ENCODE data around the gene FA2H.
"Not testable (repeated sequence)": the region's sequence is repeated elsewhere in the genome, so short reads cannot be mapped to it uniquely, and the experiment has no call there.

Gene FA2H

DNA sequence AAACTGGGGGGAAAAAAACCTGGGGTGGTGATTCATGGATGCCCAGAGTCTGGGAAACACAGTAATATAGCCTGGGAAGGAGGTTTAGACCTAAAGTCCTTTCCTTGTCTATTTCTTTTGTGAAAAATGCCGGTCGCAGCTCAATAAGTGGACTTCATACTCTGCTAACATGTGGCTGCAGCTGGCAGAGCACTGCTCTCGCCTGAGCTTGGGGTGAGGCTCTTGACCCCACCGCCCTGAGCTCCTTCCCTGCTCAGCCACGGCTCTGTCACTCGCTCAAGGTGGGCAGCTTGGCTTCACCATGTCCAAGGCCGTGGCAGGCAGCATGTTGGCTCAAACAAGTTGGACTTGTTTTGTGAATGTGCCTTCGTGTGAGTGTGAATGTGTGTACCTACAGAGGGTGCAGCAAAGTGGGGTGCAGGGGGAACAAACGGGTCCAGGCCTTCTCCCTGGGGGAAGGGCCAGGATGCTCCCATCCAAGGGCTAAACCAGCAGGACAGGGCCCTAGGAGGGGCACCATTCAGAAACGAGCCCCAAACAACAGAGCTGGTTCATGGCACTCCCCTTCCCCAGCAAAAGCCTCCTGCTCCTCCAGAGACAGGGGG is 4.9 kb downstream of the FA2H start:
- no peak for DNase-seq (ENCODE audit: low spot score)

DNA sequence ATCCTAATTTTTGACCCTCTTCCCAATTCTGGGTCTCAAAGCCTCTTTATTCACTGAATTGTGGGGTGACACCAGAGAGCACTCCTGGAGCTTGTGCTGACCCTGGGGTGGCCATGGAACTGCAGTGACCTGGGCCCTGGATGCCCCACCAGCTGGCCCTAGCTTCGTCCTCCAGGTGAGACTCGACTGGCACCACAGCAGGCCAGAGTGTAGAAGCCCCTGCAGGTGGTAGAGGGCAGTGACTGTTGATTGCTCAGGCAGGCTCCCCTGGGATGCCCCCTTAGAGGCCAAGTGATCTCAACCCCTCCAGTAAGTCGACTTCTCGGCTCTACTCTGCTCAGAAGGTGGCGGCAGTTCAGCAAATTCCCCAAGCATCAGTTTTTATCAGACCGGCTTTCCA is 6.4 kb downstream of the FA2H start:
- no peak for DNase-seq (ENCODE audit: low spot score)

DNA sequence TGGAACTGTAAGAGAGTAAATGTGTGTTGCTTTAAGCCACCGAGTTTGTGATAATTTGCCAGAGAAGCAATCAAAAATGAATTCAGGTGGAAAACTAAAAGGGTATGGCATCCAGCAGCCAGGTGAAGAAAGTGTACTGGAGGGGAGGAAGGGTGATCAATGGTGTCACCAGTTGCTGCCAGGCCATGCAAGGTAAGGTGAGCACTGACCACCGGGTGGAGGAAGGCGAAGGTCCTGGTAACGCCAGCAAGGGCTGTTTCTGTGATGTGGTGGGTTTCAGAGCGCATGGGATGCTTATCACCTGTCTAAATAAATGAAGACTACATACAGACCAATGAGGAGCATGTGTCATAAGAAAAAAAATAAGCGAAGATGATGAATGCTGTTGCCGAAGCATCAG is 6.9 kb downstream of the FA2H start:
- DNase-seq (ENCODE audit: low spot score): no peak

DNA sequence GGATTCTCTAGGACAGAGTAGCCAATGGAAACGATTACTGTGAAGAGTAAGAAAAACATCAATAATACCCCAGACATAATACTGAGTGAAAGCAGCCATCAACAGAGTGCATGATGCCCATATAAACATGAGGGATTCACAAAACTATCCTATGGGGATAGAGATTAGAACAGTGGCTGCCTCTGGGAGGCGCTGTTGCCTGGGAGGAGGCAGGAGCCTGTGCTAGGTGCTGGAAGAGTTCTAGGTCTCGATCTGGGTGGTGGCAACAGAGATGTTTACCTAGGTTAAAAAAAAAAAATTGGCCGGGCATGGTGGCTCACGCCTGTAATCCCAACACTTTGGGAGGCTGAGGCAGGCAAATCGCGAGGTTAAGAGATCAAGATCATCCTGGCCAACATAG is 7.9 kb downstream of the FA2H start:
- DNase-seq (ENCODE audit: low spot score): no peak

DNA sequence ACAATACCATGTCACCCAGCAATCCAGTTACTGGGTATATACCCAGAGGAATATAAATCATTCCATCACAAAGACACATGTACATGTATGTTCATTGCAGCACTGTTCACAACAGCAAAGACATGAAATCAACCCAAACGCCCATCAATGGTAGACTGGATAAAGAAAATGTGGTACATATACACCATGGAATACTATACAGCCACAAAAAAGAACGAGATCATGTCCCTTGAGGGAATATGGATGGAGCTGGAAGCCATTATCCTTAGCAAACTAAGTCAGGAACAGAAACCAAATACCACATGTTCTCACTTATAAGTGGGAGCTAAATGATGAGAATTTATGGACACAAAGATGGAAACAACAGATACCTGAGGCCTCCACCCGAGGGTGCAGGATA is 10.4 kb downstream of the FA2H start:
- DNase-seq (ENCODE audit: low spot score): not testable (repeated sequence)

DNA sequence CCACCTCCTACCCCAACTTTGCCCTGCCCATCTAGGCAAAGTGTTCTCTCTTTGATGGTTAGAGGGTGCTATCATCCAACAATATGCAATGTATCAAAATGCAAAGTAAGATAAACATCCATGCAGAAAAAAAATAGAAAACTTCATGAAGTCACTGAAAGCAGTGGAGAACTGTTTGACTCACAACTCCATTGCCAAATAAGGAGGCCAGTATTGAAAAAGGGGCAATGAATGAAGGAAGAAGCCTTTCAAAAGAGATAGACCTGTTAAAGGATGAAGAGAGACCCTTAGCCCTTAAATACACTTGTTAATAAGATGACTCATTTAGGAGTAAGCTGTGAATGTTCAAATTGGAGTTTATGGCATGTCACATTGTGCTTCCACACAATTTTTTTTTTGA is 13.0 kb downstream of the FA2H start:
- DNase-seq (ENCODE audit: low spot score): no peak

DNA sequence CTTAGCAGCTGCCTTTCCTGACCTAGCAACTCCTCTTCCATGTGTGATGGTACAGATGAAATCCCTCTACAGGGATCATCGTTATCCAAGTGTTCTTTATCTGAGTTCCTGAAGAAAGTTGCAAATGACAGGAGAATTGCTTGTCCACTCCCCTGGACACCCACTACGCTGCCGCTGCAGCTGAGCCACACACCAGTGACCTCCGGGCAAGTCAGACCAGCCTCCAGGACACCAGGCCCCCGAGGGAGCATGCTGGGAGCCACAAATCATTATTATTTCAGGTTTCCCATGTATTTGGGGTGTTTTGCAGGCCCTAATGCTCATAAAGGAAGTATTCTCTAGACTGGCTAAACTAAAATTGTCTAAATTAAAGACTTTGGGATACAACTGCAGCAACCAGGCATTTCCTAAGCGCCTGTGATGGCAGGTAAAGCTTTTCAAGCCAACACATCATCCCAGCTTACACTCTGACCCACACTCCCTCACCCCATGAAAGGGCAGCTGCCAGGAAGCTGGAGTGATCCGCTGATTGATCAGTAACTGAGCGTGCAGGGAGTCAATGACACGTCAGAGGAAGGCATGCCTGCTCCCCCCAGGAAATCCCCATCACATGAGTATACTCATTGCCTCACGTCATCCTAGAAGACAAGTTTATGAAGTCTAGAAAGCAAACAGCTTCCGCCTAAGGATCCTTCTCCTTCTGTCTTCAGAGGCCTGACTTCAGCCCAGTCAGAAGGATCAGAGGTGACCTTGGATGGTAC is 14.4 kb downstream of the FA2H start:
- no peak for DNase-seq (ENCODE audit: low spot score)

DNA sequence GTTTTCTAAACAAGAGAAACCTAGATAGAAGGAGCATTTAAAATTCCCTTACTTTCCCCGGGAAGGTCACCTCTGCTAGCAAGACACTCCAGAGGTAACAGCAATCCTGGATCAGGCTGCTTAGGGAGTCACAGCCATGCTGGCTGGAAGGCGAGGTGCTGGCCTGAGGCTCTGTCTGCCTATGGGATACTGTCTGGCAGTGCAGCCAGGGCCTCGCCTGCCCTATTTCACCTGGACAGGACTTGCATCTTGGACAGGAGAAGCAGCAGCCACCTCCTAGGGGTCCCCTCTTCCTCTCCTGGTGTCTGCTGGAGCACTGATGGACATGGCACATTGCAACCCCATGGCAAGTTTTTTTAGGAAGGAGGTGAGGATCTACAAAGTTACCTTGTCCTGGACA is 15.1 kb downstream of the FA2H start:
- DNase-seq (ENCODE audit: low spot score): no peak

DNA sequence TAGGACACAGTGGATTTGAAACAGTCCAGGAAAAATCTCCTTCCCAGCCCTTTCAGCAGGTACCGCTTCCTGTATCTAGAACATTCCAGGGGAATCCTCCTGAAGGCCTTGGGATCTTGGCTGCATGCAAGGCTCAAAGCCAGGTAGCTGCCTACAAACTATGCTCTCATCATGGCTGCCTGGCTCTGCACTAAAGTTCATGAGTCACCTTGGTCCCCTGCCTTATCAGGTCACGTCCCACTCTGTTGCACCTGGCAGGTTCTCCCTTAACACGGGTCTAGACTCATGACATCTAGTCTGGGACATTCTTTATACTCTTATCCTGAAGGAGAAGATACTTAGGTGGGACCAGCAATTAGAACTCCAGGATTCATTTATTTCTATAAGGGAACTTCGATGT is 15.8 kb downstream of the FA2H start:
- no peak for DNase-seq (ENCODE audit: low spot score)

DNA sequence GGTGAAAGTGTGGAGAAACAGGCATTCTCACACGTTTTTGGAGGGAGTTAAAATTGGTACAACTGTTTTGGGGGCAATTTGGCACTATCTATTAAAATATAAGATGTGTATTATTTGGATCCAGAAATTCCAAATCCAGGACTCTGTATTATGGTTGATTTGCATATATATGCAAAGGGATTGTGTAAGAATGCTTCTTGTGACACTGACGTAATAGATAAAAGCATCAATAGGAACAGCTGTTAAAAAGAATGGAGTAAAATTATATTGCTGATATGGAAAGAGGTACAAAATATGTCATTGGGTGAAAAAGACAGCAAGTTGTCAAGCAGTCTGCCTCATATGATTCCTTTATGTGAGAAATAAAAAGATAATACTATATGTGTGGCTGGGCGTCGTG is 17.3 kb downstream of the FA2H start:
- no peak for DNase-seq (ENCODE audit: low spot score)

DNA sequence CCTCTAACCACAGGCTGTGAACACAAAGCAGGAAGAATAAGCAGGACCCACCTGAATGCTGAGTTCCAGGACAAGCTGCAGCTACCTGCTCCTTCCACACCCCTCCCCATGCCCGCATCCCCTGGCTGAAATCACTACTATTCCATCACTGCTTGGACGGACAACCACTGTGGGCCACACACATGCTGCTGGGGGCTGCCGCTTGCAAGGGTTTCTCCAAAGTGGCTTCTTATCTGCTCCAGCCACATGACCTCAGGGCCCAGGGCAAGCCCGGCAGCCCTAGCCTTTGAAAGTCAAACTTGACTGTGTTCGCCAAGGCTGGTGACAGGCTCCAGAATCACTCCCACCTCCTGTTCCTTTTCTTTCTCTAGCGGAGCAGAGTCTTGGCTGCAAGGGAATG is 18.4 kb downstream of the FA2H start:
- no peak for DNase-seq (ENCODE audit: low spot score)

DNA sequence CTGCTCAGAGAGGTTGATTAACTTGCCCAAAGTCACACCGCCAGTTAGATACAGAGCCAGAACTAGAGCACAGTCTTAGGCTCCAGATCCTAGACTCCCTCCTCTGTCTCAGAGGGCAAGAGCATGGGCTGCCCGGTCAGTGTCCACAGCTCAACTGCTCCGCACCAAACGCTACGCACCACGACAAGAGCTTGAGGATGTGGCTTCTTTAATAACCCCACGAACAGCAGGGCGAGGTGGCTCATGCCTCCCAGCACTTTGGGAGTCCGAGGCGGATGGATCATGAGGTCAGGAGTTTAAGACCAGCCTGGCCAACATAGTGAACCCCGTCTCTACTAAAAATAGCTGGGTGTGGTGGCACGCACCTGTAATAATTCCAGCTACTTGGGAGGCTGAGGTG is 21.4 kb downstream of the FA2H start:
- no peak for DNase-seq (ENCODE audit: low spot score)

DNA sequence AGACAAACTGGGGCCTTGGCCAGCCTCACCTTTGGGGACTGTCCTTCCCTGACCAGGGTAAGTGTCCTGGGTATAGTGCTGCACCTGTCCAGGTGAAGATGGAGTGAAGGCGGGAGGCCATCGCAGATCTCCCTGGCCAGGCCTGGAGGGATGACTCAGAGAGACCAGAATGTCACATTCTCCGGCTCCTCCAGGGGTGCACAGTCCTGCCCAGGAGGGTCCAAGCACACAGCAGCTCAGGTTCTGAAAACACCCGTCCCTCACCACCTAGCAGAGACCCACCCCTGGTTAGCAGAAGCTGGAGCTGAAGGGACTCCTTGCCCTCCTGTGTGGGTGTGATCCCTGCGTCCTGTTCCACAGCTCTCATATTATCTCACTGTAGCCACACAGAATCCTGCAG is 21.9 kb downstream of the FA2H start:
- no peak for DNase-seq (ENCODE audit: low spot score)

DNA sequence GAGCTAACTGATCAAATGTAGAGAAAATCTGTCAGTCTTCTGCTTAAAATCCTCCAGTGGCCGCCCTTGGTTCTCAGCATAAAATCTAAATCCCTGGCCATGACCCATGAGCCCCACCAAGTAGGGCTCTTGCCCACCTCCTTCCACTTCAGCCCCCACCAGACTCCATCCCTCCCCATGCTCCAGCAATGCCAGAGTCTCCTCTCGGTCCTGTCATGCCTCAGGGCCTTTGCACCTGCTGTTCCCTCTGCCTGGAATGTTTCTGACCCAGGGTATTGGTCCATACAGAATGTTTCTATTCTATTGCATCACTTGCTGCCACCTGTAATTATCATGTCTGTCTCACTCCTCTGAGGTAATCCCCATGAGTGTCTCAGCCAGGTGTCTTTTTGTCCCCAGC is 22.4 kb downstream of the FA2H start:
- DNase-seq (ENCODE audit: low spot score): no peak

DNA sequence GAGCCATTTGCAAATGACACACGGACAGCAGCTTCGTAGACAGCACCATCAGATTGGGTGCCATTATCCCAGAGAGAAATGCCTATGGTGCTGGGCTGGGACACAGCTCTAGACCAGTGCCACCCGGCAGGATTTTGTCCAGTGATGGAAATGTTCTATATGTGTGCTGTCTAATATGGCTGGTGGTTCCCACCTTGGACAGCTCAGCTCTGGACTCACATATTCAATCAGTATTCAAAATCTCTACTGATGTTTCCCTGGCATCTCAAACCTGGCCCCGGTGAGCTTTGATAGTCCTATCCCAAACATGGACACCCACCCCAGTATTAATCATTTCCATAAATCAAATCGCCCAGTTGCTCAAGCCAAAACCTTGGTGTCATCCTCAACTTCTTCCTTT is 23.0 kb downstream of the FA2H start:
- no peak for DNase-seq (ENCODE audit: low spot score)

DNA sequence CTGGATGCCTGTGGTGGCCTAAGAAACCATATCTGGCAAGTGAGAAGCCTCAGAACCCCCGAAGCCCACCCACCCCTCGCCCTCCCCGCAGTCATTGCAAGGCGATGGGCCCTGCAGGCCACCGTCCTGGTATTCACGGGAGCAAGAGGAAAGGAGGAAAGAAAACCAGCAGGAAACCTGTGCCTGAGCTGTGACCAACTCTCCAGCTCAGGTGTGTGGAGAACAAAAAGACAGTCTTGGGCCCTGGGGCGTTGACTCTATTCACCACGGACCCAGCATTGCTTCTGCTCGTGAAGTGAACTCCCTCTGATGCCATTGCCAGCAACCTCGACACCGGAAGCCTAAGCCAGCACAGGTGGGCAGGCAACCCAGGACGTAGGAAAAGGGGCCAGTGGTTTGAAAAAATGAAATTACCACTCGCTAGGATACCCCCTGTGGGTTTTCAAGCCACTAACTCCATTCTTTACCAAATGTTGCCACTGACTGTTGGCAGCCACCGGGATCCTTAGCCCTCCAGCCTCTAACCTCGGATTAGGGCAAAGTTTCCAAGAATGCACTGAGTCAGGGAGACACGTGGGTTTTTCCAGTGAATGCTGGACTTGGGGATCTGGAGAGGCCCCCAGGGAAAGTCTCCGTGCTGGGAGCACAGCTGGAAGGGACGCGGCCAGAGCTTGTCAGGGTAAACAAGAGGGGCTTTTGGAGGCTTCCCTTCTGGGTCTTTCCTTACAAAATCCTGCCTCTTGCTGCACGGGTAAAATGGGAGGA is 25.1 kb downstream of the FA2H start:
- no peak for DNase-seq (ENCODE audit: low spot score)

DNA sequence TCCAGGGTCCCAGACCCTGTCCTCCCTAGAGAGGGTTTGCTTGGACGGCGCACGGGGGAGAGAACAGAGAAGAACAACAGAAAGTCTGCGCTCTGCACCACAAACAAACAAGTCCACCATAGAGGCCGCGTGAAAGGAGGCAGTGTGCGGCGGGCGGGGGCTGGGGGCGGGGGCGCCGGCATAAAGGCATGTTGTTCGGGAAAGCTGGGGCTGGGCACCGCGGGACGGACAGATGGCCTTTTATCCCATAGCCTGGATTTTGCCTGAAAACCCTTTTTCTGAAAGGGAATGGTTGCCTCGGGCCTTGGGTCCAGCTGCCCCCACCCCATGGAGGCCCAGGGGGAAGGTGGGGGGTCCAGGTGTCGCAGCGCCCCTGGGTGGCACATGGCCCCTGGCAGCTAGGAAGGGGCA is 26.0 kb downstream of the FA2H start:
- DNase-seq (ENCODE audit: low spot score): no peak

DNA sequence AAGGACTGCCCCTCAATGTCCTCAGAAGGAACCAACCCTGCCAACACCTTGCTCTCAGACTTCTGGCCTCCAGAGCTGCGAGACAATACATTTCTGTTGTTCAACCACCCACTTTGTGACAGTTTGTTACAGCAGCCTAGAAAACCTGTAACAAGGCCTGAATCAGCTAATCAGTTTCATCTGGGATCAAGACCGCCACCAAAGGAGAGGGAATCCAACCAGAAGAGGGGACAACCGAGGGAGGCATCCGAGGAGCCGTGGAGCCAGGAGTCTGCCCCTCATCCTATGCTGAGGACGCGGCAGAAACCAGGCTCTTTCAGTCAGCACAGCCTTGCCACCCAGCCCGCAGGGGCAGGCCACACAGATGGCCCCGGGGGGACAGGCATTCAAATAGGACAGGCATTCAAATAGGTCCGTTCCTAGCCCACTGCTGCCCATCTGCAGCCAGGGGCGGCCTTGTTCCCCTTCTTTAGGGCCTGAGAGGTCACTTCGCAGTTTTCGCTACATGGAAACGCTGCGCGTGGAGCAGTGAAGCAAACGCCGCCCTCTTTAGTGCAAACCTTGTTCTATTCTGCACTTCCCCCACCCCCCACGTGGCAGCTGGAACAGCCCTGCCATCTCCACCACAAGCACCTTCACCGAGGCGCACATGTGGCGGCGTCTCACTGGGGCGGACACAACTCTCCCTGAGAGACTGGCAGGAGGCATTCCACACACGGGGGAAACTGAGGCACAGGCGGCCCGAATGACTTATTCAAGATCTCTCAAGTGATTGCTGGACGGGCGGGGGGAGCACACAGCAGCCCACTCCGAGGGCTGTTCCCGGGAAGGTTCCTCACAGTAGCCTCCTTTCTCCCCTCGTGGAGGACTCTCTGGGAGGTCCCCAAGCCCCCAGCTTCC is 26.7 kb downstream of the FA2H start:
- DNase-seq (ENCODE audit: low spot score): no peak

DNA sequence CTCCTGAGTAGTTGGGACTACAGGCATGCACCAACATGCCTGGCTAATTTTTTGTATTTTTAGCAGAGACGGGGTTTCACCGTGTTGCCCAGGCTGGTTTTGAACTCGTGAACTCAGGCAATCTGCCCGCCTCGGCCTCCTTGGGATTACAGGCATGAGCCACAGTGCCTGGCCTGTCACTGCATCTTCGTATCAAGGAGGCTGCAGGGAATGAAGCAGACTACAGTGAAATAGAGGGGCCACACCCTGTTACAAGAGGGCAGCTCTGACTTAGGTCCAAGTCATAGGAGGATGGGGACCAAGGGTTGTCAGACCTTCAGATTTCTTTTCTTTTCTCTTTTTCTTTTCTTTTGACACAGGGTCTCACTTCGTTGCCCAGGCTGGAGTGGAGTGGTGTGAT is 28.7 kb downstream of the FA2H start:
- DNase-seq (ENCODE audit: low spot score): no peak

DNA sequence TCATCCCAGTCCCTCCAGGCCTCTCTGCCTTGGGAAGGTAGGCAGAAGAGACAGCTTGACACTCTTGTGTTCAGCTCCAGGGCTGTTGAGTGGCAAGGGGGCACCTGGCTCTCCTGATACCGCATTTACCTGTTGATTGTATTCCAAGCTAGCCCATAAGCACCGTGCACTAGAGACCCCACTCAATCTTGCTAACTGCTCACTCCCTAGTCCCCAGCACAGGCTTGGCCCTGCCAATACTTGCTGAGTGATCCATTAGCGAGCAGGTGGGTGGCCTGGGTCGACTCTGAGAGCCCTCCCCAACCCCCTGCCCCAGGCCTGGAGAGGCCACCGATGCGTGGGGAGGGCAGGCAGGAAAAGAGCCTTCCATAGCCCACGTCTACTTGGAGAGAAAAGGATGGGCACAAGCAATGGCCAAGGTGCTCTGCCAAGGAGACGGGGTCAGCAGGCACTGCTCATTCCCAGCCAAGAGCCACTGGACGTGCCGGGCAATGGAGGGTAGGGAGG is 29.5 kb downstream of the FA2H start:
- no peak for DNase-seq (ENCODE audit: low spot score)

DNA sequence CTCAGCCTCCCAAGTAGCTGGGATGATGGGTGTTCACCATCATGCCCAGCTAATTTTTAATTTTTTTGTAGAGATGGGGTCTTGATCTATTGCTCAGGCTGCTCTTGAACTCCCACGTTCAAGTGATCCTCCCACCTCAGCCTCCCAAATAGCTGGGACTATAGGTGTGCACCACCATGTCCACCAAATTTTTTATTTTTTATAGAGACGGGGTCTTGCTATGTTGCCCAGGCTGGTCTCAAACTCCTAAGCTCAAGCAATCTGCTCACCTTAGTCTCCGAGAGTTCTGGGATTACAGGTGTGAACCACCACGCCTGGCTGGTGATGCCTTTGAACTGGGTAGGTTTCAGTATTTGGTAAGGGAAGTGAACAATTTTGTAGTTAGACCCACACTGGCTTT is 30.1 kb downstream of the FA2H start:
- no peak for DNase-seq (ENCODE audit: low spot score)

DNA sequence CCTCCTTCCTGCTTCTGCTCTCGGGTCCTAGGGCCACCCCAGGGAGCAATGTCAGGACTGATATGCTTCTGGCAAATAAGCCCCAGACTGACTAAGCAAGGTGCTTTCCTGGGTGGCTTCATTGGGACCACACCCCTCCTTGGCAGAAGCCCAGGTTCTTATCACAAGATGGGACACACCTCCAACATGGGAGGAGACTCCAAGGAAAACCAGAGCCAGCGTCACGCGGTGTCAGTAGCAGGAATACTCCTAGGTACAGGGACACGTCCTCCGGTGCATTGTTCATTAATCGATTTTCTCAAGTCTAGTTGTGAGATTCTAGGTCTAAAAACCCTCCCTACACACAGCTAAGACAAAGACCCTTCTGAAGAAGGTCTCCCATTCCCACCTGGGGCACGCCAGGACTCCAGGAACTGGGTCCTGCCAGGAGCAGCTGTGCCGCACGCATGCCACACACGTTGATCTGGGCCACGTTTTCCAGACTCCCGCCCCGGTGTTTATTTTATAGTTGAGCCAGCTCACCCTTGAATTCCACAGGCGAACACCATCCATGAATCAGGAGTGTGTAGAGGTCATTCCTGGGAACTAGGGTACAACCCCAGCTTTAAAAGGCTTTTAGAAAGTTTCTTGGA is 30.8 kb downstream of the FA2H start:
- DNase-seq (ENCODE audit: low spot score): no peak

All from CD4-positive, alpha-beta T cell treated with Interleukin-6 at 100 ng/mL for 8 hours (primary cell).